Measurements from ENCODE around the gene ORM2. TPM values are rescaled to one million over a fixed set of nuclear protein-coding genes. Genes with fewer than 3 reads are reported as not detected.

Gene ORM2
- total and polyA plus RNA-seq, 2 of the 13 experiments (the other 11 are each of a cell fraction or from before 2014, with no cell fraction given) = 565 to 824 TPM

GRCh38 chr9:114317665-114318357, 11.9 kb upstream of the ORM2 start:
- POLR2A ChIA-PET = no interaction called here
- Histone ChIP-seq H3K9ac (ENCODE audit: insufficient read depth, low read depth, low read length) (no peak overlapping the region), H3K4me1 (ENCODE audit: insufficient read depth, low read length) (peaks cover 26% of the 10 kb centered on the region), H2AFZ (ENCODE audit: low read length) (peak overlapping the region; percentile 23), H3K27me3 (ENCODE audit: control insufficient read depth in 1 of 2, insufficient read depth in 2 of 2, low read length in 2 of 2) (no peaks in the 10 kb centered on the region), H3K9me3 (ENCODE audit: low read length) (no peaks in the 10 kb centered on the region), H3K79me2 (ENCODE audit: insufficient read depth, low read length) (no peaks in the 10 kb centered on the region), H3K36me3 (replicated peaks in 1 of 2; ENCODE audit: control insufficient read depth in 1 of 2, insufficient read depth in 2 of 2, low read length in 2 of 2) (no peaks in the 10 kb centered on the region), H3K4me2 (ENCODE audit: low read depth, low read length) (no peak overlapping the region), H3K4me3 (replicated peaks in 1 of 3; ENCODE audit: insufficient read depth in 1 of 3, low read depth in 2 of 3, low read length in 3 of 3) (no peak overlapping the region), H4K20me1 (ENCODE audit: insufficient read depth, low read length) (no peaks in the 10 kb centered on the region), H3K27ac (ENCODE audit: extremely low read length, insufficient read depth, low read length) (no peak overlapping the region)
- 87% methylated on average over 8 of the region's 8 CpGs for WGBS (ENCODE audit: low lambda C conversion rate)
- BruUV-seq (replicated peaks) = no TSS peak
- FAIRE-seq (no peak), DNase-seq (ENCODE audit: low spot score) (no peak), ATAC-seq (no peak)
- in situ Hi-C loops (cut with HindIII; ENCODE audit: extremely low pct_ligation_motif_present, low pct_unique_long_range_greater_than_20kb) (no loop called here), intact Hi-C loops (cut with micrococcal nuclease; ENCODE audit: unreplicated experiment) (no loop called here)
- CTCF ChIA-PET (ENCODE audit: low intra/inter-chr PET ratio, low total read pairs) = no interaction called here
- TF ChIP-seq ATF4 (CRISPR knock-in tag; IDR thresholded peaks at IDR 0.05) (peak; percentile 85 to 99), CEBPG (CRISPR knock-in tag; IDR thresholded peaks at IDR 0.05) (peak; percentile 89), IRX3 (CRISPR knock-in tag; IDR thresholded peaks at IDR 0.05; ENCODE audit: borderline replicate concordance, low read depth) (no peak), IRF2 (CRISPR knock-in tag; IDR thresholded peaks at IDR 0.05) (no peak), RFX1 (IDR thresholded peaks at IDR 0.05) (no peak), ZNF550 (CRISPR knock-in tag; IDR thresholded peaks at IDR 0.05; ENCODE audit: borderline replicate concordance) (no peak), SRSF4 (IDR thresholded peaks at IDR 0.05; ENCODE audit: low read depth, low read length, poor library complexity, severe bottlenecking) (no peak), ZNF530 (CRISPR knock-in tag; IDR thresholded peaks at IDR 0.05; ENCODE audit: low read depth) (no peak), CEBPB (IDR thresholded peaks at IDR 0.05; ENCODE audit: borderline replicate concordance, low read depth, low read length) (peak; percentile 92), KLF16 (CRISPR knock-in tag; IDR thresholded peaks at IDR 0.05) (0 out of 4 replicates have a peak, but pooled peaks of 1 of the 2 experiments have one; percentile 35), TOE1 (CRISPR knock-in tag; IDR thresholded peaks at IDR 0.05) (no peak), PHF5A (CRISPR knock-in tag; IDR thresholded peaks at IDR 0.05; ENCODE audit: low read depth, unreplicated experiment) (no peak), PHF20 (CRISPR knock-in tag; IDR thresholded peaks at IDR 0.05) (no peak), TP53 (CRISPR knock-in tag; conservative IDR thresholded peaks at IDR 0.05) (no peak), ZSCAN20 (CRISPR knock-in tag; IDR thresholded peaks at IDR 0.05; ENCODE audit: borderline replicate concordance) (no peak), ZNF703 (CRISPR knock-in tag; IDR thresholded peaks at IDR 0.05; ENCODE audit: borderline replicate concordance) (no peak), GATAD1 (CRISPR knock-in tag; IDR thresholded peaks at IDR 0.05) (no peak), THAP11 (CRISPR knock-in tag; IDR thresholded peaks at IDR 0.05) (peak; percentile 48; the same call in 1 of the 2 replicates), ZNF816 (CRISPR knock-in tag; IDR thresholded peaks at IDR 0.05; ENCODE audit: borderline replicate concordance) (no peak), HNF4A (CRISPR knock-in tag; IDR thresholded peaks at IDR 0.05) (no peak), ZFP82 (CRISPR knock-in tag; IDR thresholded peaks at IDR 0.05; ENCODE audit: borderline replicate concordance) (no peak), GMEB1 (CRISPR knock-in tag; IDR thresholded peaks at IDR 0.05; ENCODE audit: borderline replicate concordance) (no peak), KLF6 (CRISPR knock-in tag; IDR thresholded peaks at IDR 0.05) (0 out of 2 replicates have a peak, but pooled peaks have one; percentile 44), MXD4 (CRISPR knock-in tag; IDR thresholded peaks at IDR 0.05) (no peak), ZNF616 (CRISPR knock-in tag; IDR thresholded peaks at IDR 0.05; ENCODE audit: low read depth) (no peak), U2AF2 (IDR thresholded peaks at IDR 0.05; ENCODE audit: low read depth, low read length) (no peak)

Measured in HepG2 (cell line).